NK-92 treated with Interleukin-12 subunit alpha and Interleukin-12 subunit beta, amount 100 ng/mL, for 24 hours (cell line): Measurements from ENCODE around the gene THBS1.
A peak's percentile ranks its signal among the peaks of the same experiment; 100 is the strongest.

ENCODE experiments used
- DNase-seq: peaks from one replicate; lab custom pipeline; 2025; lab: John Stamatoyannopoulos, UW

THBS1 gene

GRCh38 chr15:39608185-39609139 is 27.6 kb downstream of the THBS1 start:
- no peak for DNase-seq

GRCh38 chr15:39609166-39609916 is 28.5 kb downstream of the THBS1 start:
- DNase-seq = no peak

- no peak for DNase-seq
These were observed 29.8 kb downstream of the THBS1 start for GRCh38 chr15:39610665-39611064.

GRCh38 chr15:39613271-39613670 is 32.4 kb downstream of the THBS1 start:
- no peak for DNase-seq

- no peak for DNase-seq
These were observed 33.0 kb downstream of the THBS1 start for GRCh38 chr15:39613861-39614260.

- no peak for DNase-seq
These were observed 36.0 kb downstream of the THBS1 start for GRCh38 chr15:39616731-39617455.

GRCh38 chr15:39618063-39618823 is 37.4 kb downstream of the THBS1 start:
- DNase-seq = no peak

- no peak for DNase-seq
These were observed 40.3 kb downstream of the THBS1 start for GRCh38 chr15:39621210-39621609.

GRCh38 chr15:39621976-39622375 is 41.1 kb downstream of the THBS1 start:
- no peak for DNase-seq

- DNase-seq = no peak
These were observed 42.0 kb downstream of the THBS1 start for GRCh38 chr15:39622660-39623516.

GRCh38 chr15:39623529-39623931 is 42.7 kb downstream of the THBS1 start:
- peak; percentile 38 for DNase-seq

- DNase-seq = peak; percentile 81
These were observed 43.9 kb downstream of the THBS1 start for GRCh38 chr15:39624806-39625205.

- no peak for DNase-seq
These were observed 44.6 kb downstream of the THBS1 start for GRCh38 chr15:39625451-39625850.

- no peak for DNase-seq
These were observed 45.0 kb downstream of the THBS1 start for GRCh38 chr15:39625856-39626255.

GRCh38 chr15:39627451-39628143 is 46.7 kb downstream of the THBS1 start:
- DNase-seq = peak; percentile 12

- no peak for DNase-seq
These were observed 47.2 kb downstream of the THBS1 start for GRCh38 chr15:39628144-39628508.

- DNase-seq = no peak
These were observed 47.8 kb downstream of the THBS1 start for GRCh38 chr15:39628546-39629257.

- DNase-seq = peak; percentile 75
These were observed 48.5 kb downstream of the THBS1 start for GRCh38 chr15:39629371-39629770.

GRCh38 chr15:39629906-39630305 is 49.0 kb downstream of the THBS1 start:
- no peak for DNase-seq
